Measurements from ENCODE around the gene IDH1. TPM values are rescaled to one million over a fixed set of nuclear protein-coding genes. Genes with fewer than 3 reads are reported as not detected.
A peak's percentile ranks its signal among the peaks of the same experiment; 100 is the strongest.

Gene IDH1
- total RNA-seq, 2 donors from 2014 or later = 305 to 431 TPM

DNA sequence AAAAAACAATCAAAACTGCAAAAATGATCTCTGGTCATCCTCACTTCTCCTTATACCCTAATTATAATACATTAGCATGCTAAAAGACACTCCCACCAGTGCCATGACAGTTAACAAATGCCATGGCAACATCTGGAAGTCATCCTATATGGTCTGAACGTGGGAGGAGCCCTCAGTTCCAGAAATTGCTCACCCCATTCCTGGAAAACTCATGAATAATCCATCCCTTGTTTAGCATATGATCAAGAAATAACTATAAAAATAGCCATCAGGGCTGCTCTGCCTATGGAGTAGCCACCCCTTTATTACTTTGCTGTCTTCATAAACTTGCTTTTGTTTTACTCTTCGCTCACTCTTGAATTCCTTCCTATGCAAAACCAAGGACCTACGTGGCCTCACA, 59.3 kb downstream of the IDH1 start:
- peaks cover 33% of the 10 kb centered on the region for H3K4me1 Mint-ChIP-seq

DNA sequence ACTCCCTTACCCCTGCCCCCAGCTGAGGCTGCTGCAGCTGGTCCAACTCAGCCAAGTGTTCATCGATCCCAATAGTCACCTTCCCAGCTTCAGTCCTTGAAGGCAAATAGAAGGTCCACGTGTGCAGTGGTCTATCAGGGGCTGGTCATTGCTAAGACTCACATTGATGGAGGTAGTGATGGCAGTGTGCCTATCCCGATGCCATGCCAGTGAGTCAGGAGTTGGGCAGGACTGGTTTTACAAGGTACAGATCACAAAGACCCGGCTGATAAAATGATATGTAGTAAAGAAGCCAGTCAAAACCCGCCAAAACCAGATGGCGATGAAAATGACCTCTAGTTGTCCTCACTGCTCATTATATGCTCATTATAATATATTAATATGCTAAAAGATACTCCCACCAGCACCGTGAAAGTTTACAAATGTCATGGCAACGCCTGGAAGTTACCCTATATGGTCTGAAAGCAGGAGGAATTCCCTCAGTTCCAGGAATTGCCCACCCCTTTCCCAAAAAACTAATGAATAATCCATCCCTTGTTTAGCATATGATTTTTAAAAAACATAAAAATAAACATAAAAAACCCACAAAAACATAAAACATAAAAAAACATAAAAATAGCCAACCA, 62.1 kb downstream of the IDH1 start:
- H3K9me3 ChIP-seq (ENCODE audit: control insufficient read depth, low read length) = no peaks in the 10 kb centered on the region
- peaks cover 4% of the 10 kb centered on the region for H3K4me1 ChIP-seq (ENCODE audit: control insufficient read depth, insufficient read depth, low read length)
- H3K36me3 ChIP-seq (ENCODE audit: control insufficient read depth, insufficient read depth, low read length) = no peaks in the 10 kb centered on the region
- no peak overlapping the region for H3K27ac Mint-ChIP-seq
- H3K9ac ChIP-seq (ENCODE audit: extremely low read depth, low read length, poor library complexity, severe bottlenecking) = no peak overlapping the region
- H3K4me3 Mint-ChIP-seq = no peak overlapping the region
- H3K4me3 ChIP-seq (ENCODE audit: low read length) = no peak overlapping the region
- H3K36me3 Mint-ChIP-seq (ENCODE audit: low read depth) = no peaks in the 10 kb centered on the region
- peaks cover 27% of the 10 kb centered on the region for H3K4me1 Mint-ChIP-seq
- H3K9me3 Mint-ChIP-seq = peaks cover 2% of the 10 kb centered on the region
- TF ChIP-seq, protein P1, sequence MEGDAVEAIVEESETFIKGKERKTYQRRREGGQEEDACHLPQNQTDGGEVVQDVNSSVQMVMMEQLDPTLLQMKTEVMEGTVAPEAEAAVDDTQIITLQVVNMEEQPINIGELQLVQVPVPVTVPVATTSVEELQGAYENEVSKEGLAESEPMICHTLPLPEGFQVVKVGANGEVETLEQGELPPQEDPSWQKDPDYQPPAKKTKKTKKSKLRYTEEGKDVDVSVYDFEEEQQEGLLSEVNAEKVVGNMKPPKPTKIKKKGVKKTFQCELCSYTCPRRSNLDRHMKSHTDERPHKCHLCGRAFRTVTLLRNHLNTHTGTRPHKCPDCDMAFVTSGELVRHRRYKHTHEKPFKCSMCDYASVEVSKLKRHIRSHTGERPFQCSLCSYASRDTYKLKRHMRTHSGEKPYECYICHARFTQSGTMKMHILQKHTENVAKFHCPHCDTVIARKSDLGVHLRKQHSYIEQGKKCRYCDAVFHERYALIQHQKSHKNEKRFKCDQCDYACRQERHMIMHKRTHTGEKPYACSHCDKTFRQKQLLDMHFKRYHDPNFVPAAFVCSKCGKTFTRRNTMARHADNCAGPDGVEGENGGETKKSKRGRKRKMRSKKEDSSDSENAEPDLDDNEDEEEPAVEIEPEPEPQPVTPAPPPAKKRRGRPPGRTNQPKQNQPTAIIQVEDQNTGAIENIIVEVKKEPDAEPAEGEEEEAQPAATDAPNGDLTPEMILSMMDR (conservative IDR thresholded peaks at IDR 0.05) = no peak
- no peak overlapping the region for H3K27ac ChIP-seq (ENCODE audit: low read depth, low read length)
- no peaks in the 10 kb centered on the region for H3K27me3 ChIP-seq (ENCODE audit: control insufficient read depth, insufficient read depth, low read length, poor library complexity, severe bottlenecking)
- 92 to 100% methylated on average over 3 to 8 of the region's 8 CpGs for WGBS, 2 experiments (ENCODE audit: insufficient coverage in 1 of 2, insufficient read length in 1 of 2)
- no peak for DNase-seq
- H3K27me3 Mint-ChIP-seq (ENCODE audit: insufficient read depth) = no peaks in the 10 kb centered on the region

More for the DNA sequence above, 59.3 kb downstream of the IDH1 start:
- Mint-ChIP-seq H3K27me3 (ENCODE audit: insufficient read depth) (no peaks in the 10 kb centered on the region), H3K27ac (no peak overlapping the region), H3K36me3 (ENCODE audit: low read depth) (no peaks in the 10 kb centered on the region), H3K4me3 (no peak overlapping the region), H3K9me3 (peaks cover 2% of the 10 kb centered on the region)
- no peaks in the 10 kb centered on the region for H3K36me3 ChIP-seq (ENCODE audit: control insufficient read depth, insufficient read depth, low read length)
- H3K27ac ChIP-seq (ENCODE audit: low read depth, low read length) = no peak overlapping the region
- no peak for DNase-seq
- H3K4me3 ChIP-seq (ENCODE audit: low read length) = no peak overlapping the region
- H3K9me3 ChIP-seq (ENCODE audit: control insufficient read depth, low read length) = no peaks in the 10 kb centered on the region
- TF ChIP-seq, protein P1 (conservative IDR thresholded peaks at IDR 0.05) = no peak
- no peaks in the 10 kb centered on the region for H3K27me3 ChIP-seq (ENCODE audit: control insufficient read depth, insufficient read depth, low read length, poor library complexity, severe bottlenecking)
- no peak overlapping the region for H3K9ac ChIP-seq (ENCODE audit: extremely low read depth, low read length, poor library complexity, severe bottlenecking)
- WGBS, 2 experiments (ENCODE audit: insufficient coverage in 1 of 2, insufficient read length in 1 of 2) = 94 to 100% methylated on average over 1 to 3 of the region's 3 CpGs
- H3K4me1 ChIP-seq (ENCODE audit: control insufficient read depth, insufficient read depth, low read length) = peaks cover 3% of the 10 kb centered on the region

DNA sequence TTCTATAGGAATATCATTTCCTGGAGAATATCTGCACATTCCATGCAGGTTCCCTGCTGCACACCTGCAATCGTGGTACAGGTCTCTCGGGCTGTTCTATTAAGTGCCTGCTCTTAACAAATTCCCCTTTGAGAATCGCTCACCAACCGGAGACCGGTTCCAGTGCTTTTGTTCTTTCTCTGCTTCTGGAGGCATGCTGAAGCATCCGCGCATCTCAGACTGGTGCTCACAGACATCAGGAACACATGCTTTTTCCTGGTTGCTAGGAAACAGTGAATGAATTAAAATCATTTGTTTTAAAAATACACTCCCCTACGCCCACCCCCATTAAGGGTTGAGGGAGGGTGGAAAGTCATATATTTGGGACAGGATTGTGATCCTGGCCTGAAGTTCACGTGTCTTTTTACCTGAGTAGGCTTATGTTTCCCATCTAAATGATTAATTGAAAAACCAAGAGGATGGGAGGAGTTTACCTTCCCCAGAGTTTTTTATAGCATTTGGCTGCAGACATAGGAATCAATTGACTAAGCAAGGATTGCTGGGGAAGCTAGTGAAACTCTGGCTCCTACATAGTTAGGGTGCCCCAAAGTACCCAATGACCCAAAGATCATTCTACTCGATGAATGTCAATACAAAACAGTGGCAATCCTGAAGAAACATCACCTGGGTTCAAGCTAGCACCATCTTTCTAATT, 64.9 kb downstream of the IDH1 start, which contains the start of gene C2orf80:
TSS of gene C2orf80 (minus strand) at position 221 of the 694 bp plus-strand sequence. CDS start 3,044 bp downstream, outside the sequence.
- H3K27ac Mint-ChIP-seq = no peak within 1 kb of the TSS
- H3K27ac ChIP-seq (ENCODE audit: low read depth, low read length) = peak within 1 kb of the TSS; percentile 97
- H3K4me3 ChIP-seq (ENCODE audit: low read length) = no peak within 1 kb of the TSS

More for the DNA sequence above, 64.9 kb downstream of the IDH1 start, which contains the start of gene C2orf80:
- 68 to 85% methylated on average over 4 to 10 of the region's 10 CpGs for WGBS, 2 experiments (ENCODE audit: insufficient coverage in 1 of 2, insufficient read length in 1 of 2)
- H3K36me3 ChIP-seq (ENCODE audit: control insufficient read depth, insufficient read depth, low read length) = no peaks in the 10 kb centered on the region
- H3K9ac ChIP-seq (ENCODE audit: extremely low read depth, low read length, poor library complexity, severe bottlenecking) = no peak within 1 kb of the TSS
- Mint-ChIP-seq H3K4me1 (peaks cover 47% of the 10 kb centered on the region), H3K36me3 (ENCODE audit: low read depth) (no peaks in the 10 kb centered on the region), H3K27me3 (ENCODE audit: insufficient read depth) (no peaks in the 10 kb centered on the region), H3K4me3 (no peak within 1 kb of the TSS), H3K9me3 (peaks cover 2% of the 10 kb centered on the region)
- peaks cover 11% of the 10 kb centered on the region for H3K4me1 ChIP-seq (ENCODE audit: control insufficient read depth, insufficient read depth, low read length)
- TF ChIP-seq, protein P1 (conservative IDR thresholded peaks at IDR 0.05) = no peak
- no peaks in the 10 kb centered on the region for H3K9me3 ChIP-seq (ENCODE audit: control insufficient read depth, low read length)
- no peak for DNase-seq
- no peaks in the 10 kb centered on the region for H3K27me3 ChIP-seq (ENCODE audit: control insufficient read depth, insufficient read depth, low read length, poor library complexity, severe bottlenecking)
